WERI-Rb-1 (cell line): ENCODE results near the gene FGF22.

Experiments used
- DNase-seq: peaks from one replicate; pipeline ENCODE4 v3.0.0-alpha.2; 2020
- H3K27ac ChIP-seq: fragments of 250-450 bp; sonication (Bioruptor Pico); 2 replicates; pipeline ENCODE4 v1.5.1; 2020; ENCODE audit warnings: mild to moderate bottlenecking, moderate library complexity
- H3K27me3 ChIP-seq: fragments of 250-450 bp; sonication (Bioruptor Pico); 2 replicates; pipeline ENCODE4 v1.5.1; 2021; ENCODE audit warnings: mild to moderate bottlenecking, low read depth, moderate library complexity; ENCODE audit not compliant: insufficient read depth, severe bottlenecking
- H3K36me3 ChIP-seq: fragments of 250-450 bp; sonication (Bioruptor Pico); 2 replicates; pipeline ENCODE4 v1.5.1; 2020; ENCODE audit warnings: mild to moderate bottlenecking, moderate library complexity
- H3K4me3 ChIP-seq: 2 replicates; pipeline ENCODE4 v1.5.1; 2011; ENCODE audit warnings: low read depth, mild to moderate bottlenecking, control low read depth, low read length
- H3K9me3 ChIP-seq: fragments of 250-450 bp; sonication (Bioruptor Pico); 2 replicates; pipeline ENCODE4 v1.5.1; 2021; ENCODE audit warnings: mild to moderate bottlenecking, moderate library complexity; ENCODE audit not compliant: severe bottlenecking
- TF ChIP-seq, protein P1 (sequence below): IDR thresholded peaks from 2 replicates; pipeline ENCODE4 v1.5.1; 2011; ENCODE audit warnings: low read depth, mild to moderate bottlenecking, control low read depth, inconsistent platforms, low read length

The FGF22 gene

GRCh38 chr19:646779-647565, 7.3 kb downstream of the FGF22 start:
- Histone ChIP-seq H3K27ac (no peak overlapping the region), H3K9me3 (no peaks in the 10 kb centered on the region), H3K4me3 (no peak overlapping the region), H3K36me3 (peaks cover 54% of the 10 kb centered on the region), H3K27me3 (no peaks in the 10 kb centered on the region)
- TF ChIP-seq, protein P1, sequence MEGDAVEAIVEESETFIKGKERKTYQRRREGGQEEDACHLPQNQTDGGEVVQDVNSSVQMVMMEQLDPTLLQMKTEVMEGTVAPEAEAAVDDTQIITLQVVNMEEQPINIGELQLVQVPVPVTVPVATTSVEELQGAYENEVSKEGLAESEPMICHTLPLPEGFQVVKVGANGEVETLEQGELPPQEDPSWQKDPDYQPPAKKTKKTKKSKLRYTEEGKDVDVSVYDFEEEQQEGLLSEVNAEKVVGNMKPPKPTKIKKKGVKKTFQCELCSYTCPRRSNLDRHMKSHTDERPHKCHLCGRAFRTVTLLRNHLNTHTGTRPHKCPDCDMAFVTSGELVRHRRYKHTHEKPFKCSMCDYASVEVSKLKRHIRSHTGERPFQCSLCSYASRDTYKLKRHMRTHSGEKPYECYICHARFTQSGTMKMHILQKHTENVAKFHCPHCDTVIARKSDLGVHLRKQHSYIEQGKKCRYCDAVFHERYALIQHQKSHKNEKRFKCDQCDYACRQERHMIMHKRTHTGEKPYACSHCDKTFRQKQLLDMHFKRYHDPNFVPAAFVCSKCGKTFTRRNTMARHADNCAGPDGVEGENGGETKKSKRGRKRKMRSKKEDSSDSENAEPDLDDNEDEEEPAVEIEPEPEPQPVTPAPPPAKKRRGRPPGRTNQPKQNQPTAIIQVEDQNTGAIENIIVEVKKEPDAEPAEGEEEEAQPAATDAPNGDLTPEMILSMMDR = no peak
- DNase-seq = no peak

- Histone ChIP-seq H3K36me3 (peaks cover 62% of the 10 kb centered on the region), H3K4me3 (no peak overlapping the region), H3K9me3 (no peaks in the 10 kb centered on the region), H3K27me3 (no peaks in the 10 kb centered on the region), H3K27ac (no peak overlapping the region)
- TF ChIP-seq, protein P1 = no peak
- DNase-seq = no peak
Measured at GRCh38 chr19:647566-648284, 8.0 kb downstream of the FGF22 start.

- no peak for DNase-seq
- Histone ChIP-seq H3K27me3 (no peaks in the 10 kb centered on the region), H3K36me3 (peaks cover 63% of the 10 kb centered on the region), H3K27ac (no peak overlapping the region), H3K9me3 (no peaks in the 10 kb centered on the region), H3K4me3 (no peak overlapping the region)
- TF ChIP-seq, protein P1 = no peak
Measured at GRCh38 chr19:648305-648704, 8.6 kb downstream of the FGF22 start.

- TF ChIP-seq, protein P1 = no peak
- no peaks in the 10 kb centered on the region for H3K9me3 ChIP-seq
- no peak for DNase-seq
- H3K27ac ChIP-seq = no peak overlapping the region
- H3K36me3 ChIP-seq = peaks cover 70% of the 10 kb centered on the region
- no peak overlapping the region for H3K4me3 ChIP-seq
- H3K27me3 ChIP-seq = no peaks in the 10 kb centered on the region
Measured at GRCh38 chr19:648904-649801, 9.5 kb downstream of the FGF22 start.

DNA sequence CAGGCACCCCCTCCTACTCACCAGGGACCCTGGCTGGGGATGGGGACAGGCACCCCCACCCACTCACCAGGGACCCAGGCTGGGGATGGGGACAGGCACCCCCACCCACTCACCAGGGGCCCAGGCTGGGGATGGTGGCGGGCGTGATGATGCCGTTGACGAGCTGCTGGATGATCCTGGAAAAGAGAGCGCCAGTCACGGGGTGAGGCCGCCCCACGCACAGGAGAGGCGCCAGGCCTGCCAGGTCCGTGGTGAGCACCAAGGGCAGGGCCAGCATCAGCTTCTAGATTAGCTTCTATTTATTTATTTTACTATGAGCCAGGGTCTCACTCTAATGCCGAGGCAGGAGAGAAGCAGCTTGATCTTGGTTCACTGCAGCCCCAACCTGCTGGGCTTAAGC, 10.4 kb downstream of the FGF22 start:
- Histone ChIP-seq H3K27ac (no peak overlapping the region), H3K4me3 (no peak overlapping the region), H3K27me3 (no peaks in the 10 kb centered on the region), H3K36me3 (peaks cover 69% of the 10 kb centered on the region), H3K9me3 (no peaks in the 10 kb centered on the region)
- TF ChIP-seq, protein P1 = no peak
- DNase-seq = no peak
